GM21360 (cell line): ENCODE results near the gene SWAP70.
"Not testable (repeated sequence)": the region's sequence is repeated elsewhere in the genome, so short reads cannot be mapped to it uniquely, and the experiment has no call there.

Experiments
- ATAC-seq: cut with Tn5 transposase; IDR thresholded peaks from one replicate; pipeline ENCODE4 v1.9.1; 2021; ENCODE audit warnings: mild to moderate bottlenecking, moderate library complexity; ENCODE audit not compliant: unreplicated experiment

SWAP70 gene

DNA sequence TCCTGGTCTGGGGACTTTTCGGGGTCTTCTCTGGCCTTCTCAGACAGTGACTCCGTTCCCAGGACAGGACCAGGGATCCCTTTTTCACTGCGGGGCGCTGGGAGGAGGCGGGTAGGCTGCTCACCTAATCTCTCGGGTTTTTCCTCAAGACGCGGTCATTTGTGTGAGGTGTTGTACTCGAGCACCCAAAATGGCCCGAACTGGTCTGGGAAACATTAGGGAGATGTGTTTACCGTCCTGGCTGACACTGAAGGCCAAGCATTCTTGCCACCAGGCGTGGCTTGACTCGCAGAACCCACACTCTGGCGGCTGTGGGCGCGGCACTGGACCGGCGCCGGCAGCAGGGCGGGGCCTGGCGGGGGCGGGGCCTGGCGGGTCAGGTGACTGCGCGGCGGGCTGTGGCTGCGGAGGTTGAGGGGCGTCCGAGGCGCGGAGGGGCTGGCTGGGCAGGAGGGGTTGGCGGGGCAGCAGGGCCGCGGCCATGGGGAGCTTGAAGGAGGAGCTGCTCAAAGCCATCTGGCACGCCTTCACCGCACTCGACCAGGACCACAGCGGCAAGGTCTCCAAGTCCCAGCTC lies at the start of gene SWAP70:
Gene SWAP70, plus strand, starts transcription at position 379 of the 577 bp plus-strand sequence. Its CDS starts 103 bp downstream, at position 482.
- peak; percentile 80 for ATAC-seq

- ATAC-seq = peak; percentile 44
These were observed 48.8 kb upstream of the SWAP70 start for GRCh38 chr11:9615031-9615451.

GRCh38 chr11:9616042-9616675 lies 47.7 kb upstream of the SWAP70 start:
- ATAC-seq = no peak

DNA sequence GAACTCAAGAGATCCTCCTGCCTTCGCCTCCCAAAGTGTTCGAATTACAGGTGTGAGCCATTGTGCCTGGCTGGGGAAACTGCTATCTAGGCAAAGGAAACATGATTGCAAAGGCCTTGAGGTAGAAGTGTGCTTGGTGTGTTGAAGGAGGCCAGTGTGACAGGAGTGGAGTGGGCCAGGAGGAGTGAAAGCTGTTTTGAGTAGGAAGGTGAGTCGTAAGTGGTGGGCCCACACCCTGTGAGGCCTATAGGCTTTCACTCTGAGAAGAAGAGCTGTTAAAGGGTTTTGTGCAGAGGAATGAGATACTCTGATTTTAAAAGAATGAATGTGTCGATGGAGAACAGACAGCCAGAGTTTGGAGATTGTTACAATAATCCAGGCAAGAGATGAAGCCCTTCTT lies 47.0 kb upstream of the SWAP70 start:
- no peak for ATAC-seq

DNA sequence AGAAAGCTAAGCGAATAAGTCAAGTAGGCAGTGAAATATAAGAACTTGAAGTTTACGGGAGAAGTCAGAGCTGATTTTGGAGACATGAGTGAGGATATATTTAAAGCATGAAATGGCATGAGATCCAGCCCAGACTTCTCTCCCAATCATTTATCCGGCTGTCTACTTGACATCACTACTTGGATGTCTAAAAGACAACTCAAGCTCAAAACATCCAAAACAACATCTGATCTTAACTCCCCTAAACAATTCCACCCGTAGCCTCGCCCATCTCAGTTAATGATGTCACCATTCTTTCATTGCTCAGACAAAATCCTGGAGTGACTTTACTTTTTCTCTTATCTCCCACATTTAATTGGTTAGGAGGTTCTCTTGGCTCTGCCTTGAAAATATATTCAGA lies 45.9 kb upstream of the SWAP70 start:
- no peak for ATAC-seq

DNA sequence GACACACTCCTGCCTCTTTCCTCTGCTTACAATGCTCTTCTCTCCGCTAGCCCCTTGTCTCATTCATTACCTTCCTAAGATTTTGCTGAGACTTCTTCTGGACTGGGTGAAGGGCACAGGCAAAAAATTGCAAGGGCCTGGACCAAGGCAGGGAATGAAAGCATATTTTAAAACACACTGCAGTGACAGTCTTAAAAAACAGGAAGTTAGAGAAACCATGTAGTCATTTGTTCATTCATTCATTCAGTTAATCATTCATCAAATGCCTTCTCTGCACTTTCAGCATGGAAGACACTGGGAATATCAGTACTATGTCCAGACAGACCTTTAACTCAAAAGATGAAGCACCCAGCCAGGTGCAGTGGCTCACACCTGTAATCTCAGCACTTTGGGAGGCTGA lies 44.9 kb upstream of the SWAP70 start:
- ATAC-seq = no peak

GRCh38 chr11:9619971-9620370 lies 43.9 kb upstream of the SWAP70 start:
- no peak for ATAC-seq

- ATAC-seq = not testable (repeated sequence)
These were observed 41.5 kb upstream of the SWAP70 start for GRCh38 chr11:9622353-9622752.

DNA sequence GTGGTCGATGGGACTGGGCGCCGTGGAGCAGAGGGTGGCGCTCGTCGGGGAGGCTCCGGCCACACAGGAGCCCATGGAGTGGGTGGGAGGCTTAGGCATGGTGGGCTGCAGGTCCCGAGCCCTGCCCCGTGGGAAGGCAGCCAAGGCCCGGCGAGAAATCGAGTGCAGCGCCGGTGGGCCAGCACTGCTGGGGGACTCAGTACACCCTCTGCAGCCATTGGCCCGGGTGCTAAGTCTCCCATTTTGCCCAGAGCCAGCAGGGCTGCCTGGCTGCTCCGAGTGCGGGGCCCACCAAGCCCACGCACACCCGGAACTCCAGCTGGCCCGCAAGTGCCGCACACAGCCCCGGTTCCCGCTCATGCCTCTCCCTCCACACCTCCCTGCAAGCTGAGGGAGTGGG lies 40.8 kb upstream of the SWAP70 start:
- not testable (repeated sequence) for ATAC-seq

DNA sequence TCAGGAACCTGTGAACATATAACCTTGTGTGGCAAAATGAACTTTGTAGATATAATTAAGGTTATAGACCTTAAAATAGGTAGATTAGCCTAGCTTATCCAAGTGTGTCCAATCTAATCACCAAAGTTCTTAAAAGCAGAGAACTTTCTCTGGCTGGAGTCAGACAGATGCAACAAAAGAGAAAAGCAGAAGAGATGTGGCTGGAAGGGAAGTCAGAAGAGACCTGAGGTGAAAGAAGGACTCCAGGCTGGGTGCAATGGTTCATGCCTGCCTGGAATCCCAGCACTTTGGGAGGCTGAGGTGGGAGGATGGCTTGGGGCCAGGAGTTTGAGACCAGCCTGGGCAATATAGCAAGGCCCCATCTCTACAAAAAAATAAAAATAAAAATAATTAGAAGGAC lies 39.4 kb upstream of the SWAP70 start:
- no peak for ATAC-seq

DNA sequence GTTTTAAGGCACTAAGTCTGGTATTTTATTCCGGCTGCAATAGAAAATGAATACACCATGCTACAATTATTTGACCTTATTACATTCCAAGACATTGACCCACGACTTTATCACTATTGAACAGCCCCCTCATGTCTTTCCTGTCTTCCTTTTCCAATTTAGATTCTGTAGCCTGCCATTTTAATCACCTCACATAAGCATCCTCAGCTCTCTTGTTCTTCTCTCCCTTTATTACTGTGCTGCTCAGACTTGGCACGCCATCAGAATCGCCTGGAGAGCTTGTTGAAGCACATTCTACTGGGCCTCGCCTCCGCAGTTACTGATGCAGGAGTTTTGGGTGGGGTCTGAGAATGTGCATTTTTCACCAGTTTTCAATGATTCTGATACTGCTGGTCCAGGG lies 38.7 kb upstream of the SWAP70 start:
- no peak for ATAC-seq

DNA sequence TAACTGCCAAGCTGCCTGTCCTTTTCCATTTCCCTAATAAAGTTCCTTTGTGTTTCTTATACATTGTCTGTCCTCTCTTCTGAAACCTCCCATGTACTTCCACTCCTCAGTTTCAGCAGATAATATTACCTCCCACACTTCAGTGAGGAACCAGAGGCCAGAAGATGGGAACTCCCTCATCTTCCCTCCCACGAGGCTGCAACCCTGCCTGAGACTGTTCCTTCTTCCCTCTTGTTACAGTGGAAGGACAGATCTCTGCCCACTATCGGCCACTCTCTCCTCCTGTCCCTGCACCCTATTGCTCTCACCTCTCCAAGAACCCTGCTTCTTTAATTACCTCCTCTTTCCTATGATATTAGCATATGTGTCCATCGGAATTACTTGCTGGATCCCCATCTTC lies 38.1 kb upstream of the SWAP70 start:
- ATAC-seq = no peak

DNA sequence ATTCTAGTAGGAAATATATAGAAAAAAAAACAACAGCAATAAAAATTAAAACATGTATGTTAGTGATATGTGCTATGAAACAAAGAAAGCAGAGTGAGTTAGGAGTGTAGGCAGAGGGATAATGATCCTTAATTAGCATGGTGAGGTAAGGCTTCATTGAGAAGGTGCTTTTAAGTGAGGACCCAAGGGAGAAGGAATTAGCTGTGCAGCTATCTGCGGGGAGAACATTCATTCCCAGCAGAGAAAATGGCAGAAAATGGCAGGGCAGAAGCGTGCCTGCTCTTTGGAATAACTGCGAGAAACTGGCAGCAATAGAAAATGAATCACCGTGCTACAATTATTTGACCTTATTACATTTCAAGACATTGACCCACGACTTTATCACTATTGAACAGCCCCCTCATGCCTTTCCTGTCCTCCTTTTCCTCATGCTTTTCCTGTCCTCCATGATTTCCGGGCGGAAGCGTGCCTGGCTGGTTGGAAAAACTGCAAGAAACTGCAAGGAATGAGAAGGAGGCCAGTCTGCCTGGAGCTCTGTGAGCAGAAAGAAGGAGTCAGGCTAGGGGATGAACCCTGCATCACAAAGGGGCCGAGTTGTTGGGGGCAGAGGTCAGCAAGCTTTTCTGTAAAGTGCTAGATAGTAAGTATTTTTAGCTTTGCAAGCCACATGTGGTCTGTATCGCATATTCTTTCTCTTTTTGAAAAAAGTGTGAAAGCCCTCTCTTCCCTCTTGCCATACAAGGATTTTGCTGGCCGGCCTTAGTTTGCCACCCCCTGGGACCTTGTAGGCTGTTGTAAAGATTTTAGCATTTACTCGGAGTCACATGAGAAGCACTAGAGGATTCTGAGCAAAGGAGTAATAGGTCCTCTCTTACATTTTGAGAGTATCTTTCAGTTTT lies 37.1 kb upstream of the SWAP70 start:
- ATAC-seq = no peak

GRCh38 chr11:9629064-9629463 lies 34.8 kb upstream of the SWAP70 start:
- ATAC-seq = no peak

- ATAC-seq = no peak
These were observed 30.2 kb upstream of the SWAP70 start for GRCh38 chr11:9633679-9634078.

- no peak for ATAC-seq
These were observed 27.2 kb upstream of the SWAP70 start for GRCh38 chr11:9636691-9637090.

- ATAC-seq = no peak
These were observed 24.8 kb upstream of the SWAP70 start for GRCh38 chr11:9639099-9639498.

- ATAC-seq = no peak
These were observed 23.9 kb upstream of the SWAP70 start for GRCh38 chr11:9639985-9640384.

DNA sequence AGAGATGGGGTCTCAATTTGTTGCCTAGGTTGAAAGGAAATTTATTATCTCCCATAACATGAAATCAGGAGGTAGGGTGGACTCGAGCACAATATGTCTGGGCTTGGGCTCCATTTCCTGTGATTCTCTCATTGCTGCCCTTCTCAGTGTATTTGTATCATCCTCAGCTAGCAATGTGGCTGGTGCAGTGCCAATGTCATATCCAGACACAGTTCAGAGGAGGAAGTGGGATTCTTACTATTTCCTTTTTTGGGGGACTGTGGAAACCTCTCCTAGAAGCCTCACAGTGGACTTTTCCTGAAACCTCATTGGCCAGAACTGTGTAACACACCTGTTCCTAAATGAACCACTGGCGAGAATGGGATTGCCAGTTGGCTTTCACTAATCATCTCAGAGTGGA lies 21.0 kb upstream of the SWAP70 start:
- no peak for ATAC-seq

DNA sequence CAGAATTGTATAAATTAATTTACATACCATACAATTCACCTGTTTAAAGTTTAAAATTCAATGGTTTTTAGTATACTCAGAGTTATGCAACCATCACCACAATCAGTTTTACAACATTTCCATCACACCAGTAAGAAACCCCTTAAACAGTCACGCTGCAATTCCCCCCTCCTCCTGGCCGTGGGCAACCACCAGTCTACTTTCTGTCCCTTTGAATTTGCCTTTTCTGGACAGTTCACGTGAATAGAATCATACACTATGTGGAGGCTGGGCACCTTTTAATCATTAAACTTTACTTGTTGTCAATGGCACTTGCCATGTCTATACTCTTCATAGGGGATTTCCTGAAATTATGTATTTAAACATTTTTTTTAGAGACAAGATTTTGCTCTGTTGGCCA lies 20.1 kb upstream of the SWAP70 start:
- ATAC-seq = no peak

DNA sequence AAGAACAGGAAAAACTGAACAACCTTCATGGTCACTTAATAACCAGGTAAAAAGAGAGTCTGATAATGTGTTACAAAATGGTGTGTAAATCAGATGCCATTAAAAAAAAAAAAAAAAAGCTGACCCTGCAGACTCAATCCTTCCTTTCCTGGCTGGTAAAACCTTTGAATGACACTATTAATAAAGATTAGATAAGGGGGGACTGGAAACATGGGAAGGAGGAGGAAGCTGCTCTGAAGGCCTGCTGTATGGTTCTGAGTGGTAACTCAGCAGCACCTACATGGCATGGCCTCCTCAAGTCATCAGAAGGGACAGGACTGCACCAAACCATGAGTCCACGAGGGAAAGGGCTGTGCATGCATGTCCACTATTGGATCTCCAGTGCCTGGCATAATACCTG lies 18.0 kb upstream of the SWAP70 start:
- ATAC-seq = no peak

- ATAC-seq = no peak
These were observed 17.6 kb upstream of the SWAP70 start for GRCh38 chr11:9646324-9646723.
